Panc1 (cell line): ENCODE results near the gene DPH6. TPM values are rescaled to one million over a fixed set of nuclear protein-coding genes. Genes with fewer than 3 reads are reported as not detected.

Experiments used
- ATAC-seq: fragments of 200-7000 bp; cut with Tn5 transposase; 2 replicates; pipeline ENCODE4 v1.9.1; 2020; ENCODE audit warnings: mild to moderate bottlenecking, moderate library complexity
- BruUV-seq: library from RNA; stranded (reverse); fragments of 400-500 nt; replicated peaks from 2 replicates; lab custom pipeline; 2021; lab: Mats Ljungman, UMichigan
- CTCF ChIA-PET: fragments of 300-600 bp; sonication (Branson Sonifier 250); formaldehyde crosslinking; loops from one replicate; lab custom pipeline; 2022; ENCODE audit warnings: antibody characterized with exemption; lab: Charles Lee
- POLR2A ChIA-PET: fragments of 300-600 bp; sonication (Branson Sonifier 250); formaldehyde crosslinking; loops from one replicate; lab custom pipeline; 2022; ENCODE audit warnings: antibody characterized with exemption; lab: Charles Lee
- DNase-seq: peaks from one replicate; pipeline ENCODE4 v3.0.0-alpha.2; 2010; ENCODE audit warnings: low read depth, low spot score
- H3K27ac ChIP-seq: 2 replicates; pipeline ENCODE4 v1.5.1; 2011; ENCODE audit warnings: mild to moderate bottlenecking, low read length, inconsistent platforms
- H3K27me3 ChIP-seq: fragments of 200-500 bp; sonication (Bioruptor generic); 2 replicates; pipeline ENCODE4 v1.6.0; 2014; ENCODE audit warnings: low read length, inconsistent platforms; ENCODE audit not compliant: control insufficient read depth, insufficient read depth
- H3K36me3 ChIP-seq: fragments of 200-500 bp; sonication (Bioruptor generic); 2 replicates; pipeline ENCODE4 v1.5.1; 2014; ENCODE audit warnings: inconsistent platforms, mild to moderate bottlenecking, low read length, moderate library complexity; ENCODE audit not compliant: control insufficient read depth, insufficient read depth
- H3K4me1 ChIP-seq: 2 replicates; pipeline ENCODE4 v1.5.1; 2011; ENCODE audit warnings: inconsistent platforms, mild to moderate bottlenecking, low read length, moderate library complexity; ENCODE audit not compliant: control insufficient read depth, insufficient read depth
- H3K4me3 ChIP-seq, 2 experiments: 2 replicates each; pipeline ENCODE4 v1.5.1; 2011 to 2012; ENCODE audit warnings: low read depth in 2 of 2, low read length in 2 of 2, mild to moderate bottlenecking in 2 of 2, inconsistent platforms in 1 of 2, moderate library complexity in 1 of 2
- H3K9me3 ChIP-seq: fragments of 200-500 bp; sonication (Bioruptor generic); 2 replicates; pipeline ENCODE4 v1.5.1; 2014; ENCODE audit warnings: low read depth, mild to moderate bottlenecking, inconsistent platforms, low read length, moderate library complexity; ENCODE audit not compliant: control insufficient read depth, insufficient read depth
- CTCF ChIP-seq: fragments of 450-650 bp; IDR thresholded peaks from 2 replicates; pipeline ENCODE4 v1.5.1; 2017; ENCODE audit warnings: mild to moderate bottlenecking
- POLR2AphosphoS5 ChIP-seq: IDR thresholded peaks from 2 replicates; pipeline ENCODE4 v1.6.1; 2012; ENCODE audit warnings: mild to moderate bottlenecking, low read depth, low read length, moderate library complexity
- REST ChIP-seq, 2 experiments: IDR thresholded peaks; 2 replicates each; pipeline ENCODE4 v1.6.1; 2011 to 2012; ENCODE audit warnings: low read depth in 2 of 2, control low read depth in 1 of 2, low read length in 1 of 2, mild to moderate bottlenecking in 1 of 2, moderate library complexity in 1 of 2; ENCODE audit not compliant: insufficient read depth in 1 of 2
- SIN3A ChIP-seq: IDR thresholded peaks from 2 replicates; pipeline ENCODE4 v1.6.1; 2012; ENCODE audit warnings: low read depth, mild to moderate bottlenecking, low read length, moderate library complexity, borderline replicate concordance; ENCODE audit not compliant: insufficient read depth
- TCF7L2 ChIP-seq: IDR thresholded peaks from 2 replicates; pipeline ENCODE4 v1.6.1; 2011; ENCODE audit warnings: mild to moderate bottlenecking, low read depth, low read length, inconsistent platforms
- in situ Hi-C: cut with HindIII; loops from 2 replicates; pipeline ENCODE4 v1.10.0; 2016; ENCODE audit warnings: low sequenced_read_pairs, low pct_unique_long_range_greater_than_20kb
- intact Hi-C: fragments of 100-400 bp; cut with micrococcal nuclease; formaldehyde crosslinking; loops from one replicate; pipeline ENCODE4 v1.10.0; 2022; ENCODE audit not compliant: unreplicated experiment
- total RNA-seq: library from RNA; stranded (reverse); gene quantifications from one replicate; pipeline ENCODE4 v1.2.1, GENCODE V29; 2021; ENCODE audit not compliant: unreplicated experiment

Gene DPH6
- total RNA-seq, 1 experiment from 2014 or later: 24.0 TPM

GRCh38 chr15:35545316-35545823, 595 bp downstream of the DPH6 start:
- intact Hi-C loops (no loop called here), in situ Hi-C loops (no loop called here)
- H3K36me3 ChIP-seq: no peaks in the 10 kb centered on the region; the same call in 1 of the 2 replicates
- no peaks in the 10 kb centered on the region for H3K27me3 ChIP-seq
- TF ChIP-seq SIN3A (no peak), TCF7L2 (no peak), REST (IDR thresholded peaks at IDR 0.05; ENCODE audit: insufficient read depth in 1 of 2, low read depth in 2 of 2, low read length in 1 of 2) (no peak), CTCF (no peak), POLR2AphosphoS5 (no peak)
- peak overlapping the region; percentile 76 to 97 for H3K4me3 ChIP-seq
- peak overlapping the region; percentile 98 for H3K27ac ChIP-seq
- no peaks in the 10 kb centered on the region for H3K9me3 ChIP-seq
- peak; percentile 76 for ATAC-seq
- DNase-seq: peak; percentile 22
- H3K4me1 ChIP-seq: peaks cover 9% of the 10 kb centered on the region
- TSS peak; percentile 87 for BruUV-seq
- CTCF ChIA-PET: interaction anchor here (0.7 kb wide), 1 partner anchor 828 kb away, joined by 3 read pairs; no protein-coding TSS in a partner anchor
- POLR2A ChIA-PET: interaction anchor here (0.6 kb wide), 1 partner anchor 174 kb away, joined by 4 read pairs; no protein-coding TSS in a partner anchor

GRCh38 chr15:35540885-35541284, 5.1 kb downstream of the DPH6 start:
- H3K9me3 ChIP-seq: no peaks in the 10 kb centered on the region
- H3K4me1 ChIP-seq: peaks cover 4% of the 10 kb centered on the region; the same call in 1 of the 2 replicates
- H3K36me3 ChIP-seq: no peaks in the 10 kb centered on the region; the same call in 1 of the 2 replicates
- ATAC-seq: no peak
- H3K27me3 ChIP-seq: no peaks in the 10 kb centered on the region
- intact Hi-C loops: no loop called here
- BruUV-seq: no TSS peak
- H3K27ac ChIP-seq: no peak overlapping the region
- in situ Hi-C loops: no loop called here
- no peak overlapping the region for H3K4me3 ChIP-seq
- TF ChIP-seq CTCF: no peak
- ChIA-PET CTCF (no interaction called here), POLR2A (no interaction called here)
- DNase-seq: no peak
